Gastroesophageal sphincter (tissue), 4 donors: ENCODE measurements around the gene WDR73. TPM values are rescaled to one million over a fixed set of nuclear protein-coding genes. Genes with fewer than 3 reads are reported as not detected.

Experiments
- ATAC-seq: fragments of 150-250 bp; one replicate; pipeline ENCODE4 v1.9.1; 2016; ENCODE audit warnings: mild to moderate bottlenecking, moderate library complexity
- H3K27ac ChIP-seq, 4 donors: fragments of 200-600 bp; sonication (generic) in 3 of 4; 1 replicate in 3 of 4; 2 replicates in 1 of 4; pipeline ENCODE4 v1.5.1; 2016 to 2019
- H3K27me3 ChIP-seq: fragments of 200-600 bp; sonication (generic); one replicate; pipeline ENCODE4 v1.5.1; 2019
- H3K36me3 ChIP-seq, 2 donors: fragments of 200-600 bp; sonication (generic); one replicate each; pipeline ENCODE4 v1.5.1; 2019; ENCODE audit warnings: control low read depth in 1 of 2
- H3K4me1 ChIP-seq, 3 donors: fragments of 200-600 bp; sonication (generic); 1 replicate in 2 of 3; 2 replicates in 1 of 3; pipeline ENCODE4 v1.5.1; 2016 to 2019; ENCODE audit warnings: control low read depth in 2 of 3
- H3K4me3 ChIP-seq, 2 donors: fragments of 200-600 bp; sonication (generic); one replicate each; pipeline ENCODE4 v1.5.1; 2019; ENCODE audit warnings: mild to moderate bottlenecking in 1 of 2, moderate library complexity in 1 of 2
- H3K9me3 ChIP-seq, 3 donors: fragments of 200-600 bp; sonication (generic); one replicate each; pipeline ENCODE4 v1.5.1; 2017 to 2019; ENCODE audit warnings: control low read depth in 2 of 3
- CTCF ChIP-seq, 4 experiments: fragments of 200-600 bp in 2 of 4; fragments of 450-650 bp in 2 of 4; sonication (generic) in 1 of 4; IDR thresholded peaks; one replicate each; pipeline ENCODE4 v1.5.1; 2017 to 2019; ENCODE audit warnings: antibody characterized with exemption in 4 of 4, mild to moderate bottlenecking in 2 of 4, moderate library complexity in 2 of 4
- EP300 ChIP-seq: sonication (generic); formaldehyde crosslinking; IDR thresholded peaks from one replicate; pipeline ENCODE4 v1.6.1; 2017; ENCODE audit warnings: antibody characterized with exemption, mild to moderate bottlenecking
- POLR2A ChIP-seq, 2 donors: fragments of 450-650 bp; IDR thresholded peaks; one replicate each; pipeline ENCODE4 v1.6.1; 2017; ENCODE audit warnings: antibody characterized with exemption in 2 of 2, mild to moderate bottlenecking in 2 of 2, moderate library complexity in 1 of 2
- POLR2AphosphoS5 ChIP-seq: sonication (generic); formaldehyde crosslinking; IDR thresholded peaks from one replicate; pipeline ENCODE4 v1.6.1; 2017; ENCODE audit warnings: antibody characterized with exemption
- WGBS, 2 donors: methylation state at CpG; one replicate each; pipeline ENCODE4 v1.1.5; 2018; ENCODE audit warnings: low coverage in 1 of 2; 5-methylcytosine and 5-hydroxymethylcytosine counted together
- total RNA-seq, 4 donors: library from RNA; depleted of rRNA; stranded (reverse); fragments of >200 nt; gene quantifications; one replicate each; pipeline ENCODE4 v1.1.0, GENCODE V29; 2016

The WDR73 gene
- total RNA-seq, 4 donors from 2014 or later = 12.6 to 43.3 (median 20.2) TPM

GRCh38 chr15:84609818-84610525 is 44.1 kb downstream of the WDR73 start:
- peaks cover 0 to 5% (median 0%) of the 10 kb centered on the region in 3 donors for H3K4me1 ChIP-seq
- no peaks in the 10 kb centered on the region for H3K9me3 ChIP-seq
- no peak for ATAC-seq
- no peak overlapping the region for H3K27ac ChIP-seq
- H3K27me3 ChIP-seq = no peaks in the 10 kb centered on the region
- H3K36me3 ChIP-seq = peaks cover 0 to 56% of the 10 kb centered on the region in 2 donors
- WGBS, 2 donors = 87 to 93% methylated on average over 6 of the region's 11 CpGs
- TF ChIP-seq POLR2A (IDR thresholded peaks at IDR 0.05) = no peak
- no peak overlapping the region for H3K4me3 ChIP-seq

- no peak for TF ChIP-seq POLR2A (IDR thresholded peaks at IDR 0.05)
- WGBS, 2 donors = 33% methylated on average over 1 of the region's 1 CpG; no CpG with 5 or more reads in 1 of the 2 donors
Observed at GRCh38 chr15:84608707-84609284, 45.3 kb downstream of the WDR73 start.

GRCh38 chr15:84606653-84607120 is 47.4 kb downstream of the WDR73 start:
- WGBS, 2 donors = 80 to 84% methylated on average over 7 to 8 of the region's 8 CpGs
- Histone ChIP-seq H3K4me1 (peaks cover 0 to 14% (median 0%) of the 10 kb centered on the region in 3 donors), H3K27ac (no peak overlapping the region), H3K4me3 (no peak overlapping the region), H3K9me3 (no peaks in the 10 kb centered on the region), H3K27me3 (no peaks in the 10 kb centered on the region), H3K36me3 (peaks cover 0 to 63% of the 10 kb centered on the region in 2 donors)
- no peak for ATAC-seq
- no peak for TF ChIP-seq POLR2A (IDR thresholded peaks at IDR 0.05)
- TF ChIP-seq POLR2AphosphoS5 = no peak
- TF ChIP-seq CTCF (IDR thresholded peaks at IDR 0.05) = no peak
- no peak for TF ChIP-seq EP300

More at GRCh38 chr15:84608707-84609284, 45.3 kb downstream of the WDR73 start:
- Histone ChIP-seq H3K9me3 (no peaks in the 10 kb centered on the region), H3K27me3 (no peaks in the 10 kb centered on the region), H3K27ac (no peak overlapping the region), H3K4me1 (peaks cover 0 to 5% (median 0%) of the 10 kb centered on the region in 3 donors), H3K36me3 (peaks cover 0 to 66% of the 10 kb centered on the region in 2 donors), H3K4me3 (no peak overlapping the region)
- ATAC-seq = no peak

- TF ChIP-seq CTCF (IDR thresholded peaks at IDR 0.05) (no peak), EP300 (no peak), POLR2A (IDR thresholded peaks at IDR 0.05) (no peak), POLR2AphosphoS5 (no peak)
- no peak overlapping the region for H3K4me3 ChIP-seq
- no peak overlapping the region for H3K27ac ChIP-seq
- no peaks in the 10 kb centered on the region for H3K9me3 ChIP-seq
- no peaks in the 10 kb centered on the region for H3K27me3 ChIP-seq
- peaks cover 0 to 56% of the 10 kb centered on the region in 2 donors for H3K36me3 ChIP-seq
- ATAC-seq = no peak
- H3K4me1 ChIP-seq = peaks cover 0 to 21% (median 0%) of the 10 kb centered on the region in 3 donors
- WGBS, 2 donors = 42 to 59% methylated on average over 2 of the region's 2 CpGs
Observed at GRCh38 chr15:84605554-84605882, 48.6 kb downstream of the WDR73 start.

- H3K4me1 ChIP-seq = peaks cover 0 to 25% (median under 1%) of the 10 kb centered on the region in 3 donors
- 74 to 84% methylated on average over 12 to 18 of the region's 19 CpGs for WGBS, 2 donors
- no peak overlapping the region for H3K27ac ChIP-seq
- peaks cover 0 to 56% of the 10 kb centered on the region in 2 donors for H3K36me3 ChIP-seq
- no peaks in the 10 kb centered on the region for H3K27me3 ChIP-seq
- H3K4me3 ChIP-seq = no peak overlapping the region
- ATAC-seq = no peak
- no peaks in the 10 kb centered on the region for H3K9me3 ChIP-seq
- no peak for TF ChIP-seq POLR2A (IDR thresholded peaks at IDR 0.05)
Observed at GRCh38 chr15:84604826-84605553, 49.1 kb downstream of the WDR73 start.

GRCh38 chr15:84603630-84604379 is 50.3 kb downstream of the WDR73 start:
- WGBS, 2 donors = 71 to 94% methylated on average over 2 to 6 of the region's 14 CpGs
- Histone ChIP-seq H3K27me3 (no peaks in the 10 kb centered on the region), H3K9me3 (no peaks in the 10 kb centered on the region), H3K27ac (no peak overlapping the region), H3K4me1 (peaks cover 0 to 30% (median 2%) of the 10 kb centered on the region in 3 donors), H3K36me3 (peaks cover 0 to 46% of the 10 kb centered on the region in 2 donors), H3K4me3 (no peak overlapping the region)
- TF ChIP-seq POLR2AphosphoS5 = no peak
- TF ChIP-seq CTCF (IDR thresholded peaks at IDR 0.05) = no peak
- no peak for TF ChIP-seq POLR2A (IDR thresholded peaks at IDR 0.05)
- TF ChIP-seq EP300 = no peak
- ATAC-seq = no peak
